ENCODE data around the gene TNFAIP8. TPM values are rescaled to one million over a fixed set of nuclear protein-coding genes. Genes with fewer than 3 reads are reported as not detected.

TNFAIP8 gene
- total and polyA plus RNA-seq, 5 donors from 2014 or later, result 120 to 244 (median 196) TPM

GRCh38 chr5:119402081-119402480 lies 46.3 kb downstream of the TNFAIP8 start:
- peak in 1 of 2 donors; percentile 24 for ATAC-seq (ENCODE audit: low read depth in 2 of 2)
- Mint-ChIP-seq H3K4me3 (no peak overlapping the region), H3K9me3 (no peaks in the 10 kb centered on the region), H3K27ac (peak overlapping the region in 1 of 3 donors; percentile 68), H3K4me1 (peaks cover 20 to 32% (median 23%) of the 10 kb centered on the region in 4 donors), H3K36me3 (no peaks in the 10 kb centered on the region), H3K27me3 (no peaks in the 10 kb centered on the region)
- Histone ChIP-seq H3K36me3 (ENCODE audit: control insufficient read depth, insufficient read depth, low read length) (no peaks in the 10 kb centered on the region), H3K27me3 (ENCODE audit: control insufficient read depth, insufficient read depth, low read length) (no peaks in the 10 kb centered on the region), H3K9me3 (ENCODE audit: control insufficient read depth in 2 of 2, low read length in 2 of 2) (no peaks in the 10 kb centered on the region), H3K4me3 (ENCODE audit: low read depth, low read length) (no peak overlapping the region), H3K27ac (ENCODE audit: insufficient read depth, low read length, poor library complexity, severe bottlenecking) (no peak overlapping the region), H3K4me1 (ENCODE audit: control insufficient read depth, insufficient read depth, low read length, poor library complexity, severe bottlenecking) (peaks cover 9% of the 10 kb centered on the region)
- DNase-seq, result no peak

- DNase-seq (no peak), ATAC-seq (ENCODE audit: low read depth in 2 of 2) (no peak)
- Histone ChIP-seq H3K4me3 (ENCODE audit: low read depth, low read length) (no peak overlapping the region), H3K36me3 (ENCODE audit: control insufficient read depth, insufficient read depth, low read length) (no peaks in the 10 kb centered on the region), H3K27ac (ENCODE audit: insufficient read depth, low read length, poor library complexity, severe bottlenecking) (no peak overlapping the region), H3K4me1 (ENCODE audit: control insufficient read depth, insufficient read depth, low read length, poor library complexity, severe bottlenecking) (peaks cover 5% of the 10 kb centered on the region), H3K9me3 (ENCODE audit: control insufficient read depth in 2 of 2, low read length in 2 of 2) (no peaks in the 10 kb centered on the region), H3K27me3 (ENCODE audit: control insufficient read depth, insufficient read depth, low read length) (no peaks in the 10 kb centered on the region)
- Mint-ChIP-seq H3K4me1 (peaks cover 15 to 27% (median 19%) of the 10 kb centered on the region in 4 donors), H3K36me3 (no peaks in the 10 kb centered on the region), H3K4me3 (no peak overlapping the region), H3K27ac (no peak overlapping the region), H3K9me3 (no peaks in the 10 kb centered on the region), H3K27me3 (no peaks in the 10 kb centered on the region)
These were observed 46.7 kb downstream of the TNFAIP8 start for GRCh38 chr5:119402555-119402954.

DNA sequence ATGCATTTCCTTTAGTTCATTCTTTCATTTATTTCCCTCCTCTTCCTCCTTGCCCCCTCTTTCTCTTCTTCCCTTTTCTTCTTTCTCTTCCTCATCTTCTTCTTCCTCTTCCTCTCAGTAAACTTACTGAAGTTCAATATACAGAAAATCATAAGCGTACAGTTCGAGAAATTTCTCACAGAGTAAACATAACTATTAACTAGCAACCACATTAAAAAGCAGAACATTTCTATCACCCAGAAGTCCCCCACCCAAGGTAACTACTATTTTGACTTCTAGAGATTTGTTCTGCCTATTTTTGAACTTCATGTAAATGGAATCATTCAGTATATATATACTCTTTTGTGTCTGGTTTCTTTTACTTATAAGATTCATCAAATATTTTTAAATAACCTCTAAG lies 48.2 kb downstream of the TNFAIP8 start:
- DNase-seq, result no peak
- Mint-ChIP-seq H3K9me3 (no peaks in the 10 kb centered on the region), H3K4me3 (no peak overlapping the region), H3K27me3 (no peaks in the 10 kb centered on the region), H3K36me3 (no peaks in the 10 kb centered on the region), H3K4me1 (peaks cover 5 to 15% (median 13%) of the 10 kb centered on the region in 4 donors), H3K27ac (peak overlapping the region in 1 of 3 donors; percentile 44)
- no peaks in the 10 kb centered on the region for H3K36me3 ChIP-seq (ENCODE audit: control insufficient read depth, insufficient read depth, low read length)
- no peaks in the 10 kb centered on the region for H3K9me3 ChIP-seq (ENCODE audit: control insufficient read depth in 2 of 2, low read length in 2 of 2)
- H3K4me1 ChIP-seq (ENCODE audit: control insufficient read depth, insufficient read depth, low read length, poor library complexity, severe bottlenecking), result no peaks in the 10 kb centered on the region
- H3K4me3 ChIP-seq (ENCODE audit: low read depth, low read length), result no peak overlapping the region
- no peaks in the 10 kb centered on the region for H3K27me3 ChIP-seq (ENCODE audit: control insufficient read depth, insufficient read depth, low read length)
- no peak for ATAC-seq (ENCODE audit: low read depth in 2 of 2)
- no peak overlapping the region for H3K27ac ChIP-seq (ENCODE audit: insufficient read depth, low read length, poor library complexity, severe bottlenecking)

GRCh38 chr5:119405419-119405818 lies 49.6 kb downstream of the TNFAIP8 start:
- ATAC-seq (ENCODE audit: low read depth in 2 of 2) (no peak), DNase-seq (no peak)
- Mint-ChIP-seq H3K4me1 (peaks cover 4 to 17% (median 13%) of the 10 kb centered on the region in 4 donors), H3K27ac (peak overlapping the region in 1 of 3 donors; percentile 34), H3K36me3 (no peaks in the 10 kb centered on the region), H3K27me3 (no peaks in the 10 kb centered on the region), H3K9me3 (no peaks in the 10 kb centered on the region), H3K4me3 (no peak overlapping the region)
- H3K27ac ChIP-seq (ENCODE audit: insufficient read depth, low read length, poor library complexity, severe bottlenecking), result no peak overlapping the region
- H3K4me3 ChIP-seq (ENCODE audit: low read depth, low read length), result no peak overlapping the region
- H3K4me1 ChIP-seq (ENCODE audit: control insufficient read depth, insufficient read depth, low read length, poor library complexity, severe bottlenecking), result no peaks in the 10 kb centered on the region
- H3K9me3 ChIP-seq (ENCODE audit: control insufficient read depth in 2 of 2, low read length in 2 of 2), result no peaks in the 10 kb centered on the region
- no peaks in the 10 kb centered on the region for H3K27me3 ChIP-seq (ENCODE audit: control insufficient read depth, insufficient read depth, low read length)
- no peaks in the 10 kb centered on the region for H3K36me3 ChIP-seq (ENCODE audit: control insufficient read depth, insufficient read depth, low read length)

GRCh38 chr5:119406551-119407110 lies 50.8 kb downstream of the TNFAIP8 start:
- ATAC-seq (ENCODE audit: low read depth in 2 of 2), result no peak
- no peaks in the 10 kb centered on the region for H3K9me3 Mint-ChIP-seq
- peaks cover 11 to 13% (median 12%) of the 10 kb centered on the region in 4 donors for H3K4me1 Mint-ChIP-seq

GRCh38 chr5:119409235-119409815 lies 53.5 kb downstream of the TNFAIP8 start:
- Histone ChIP-seq H3K27me3 (ENCODE audit: control insufficient read depth, insufficient read depth, low read length) (no peaks in the 10 kb centered on the region), H3K27ac (ENCODE audit: insufficient read depth, low read length, poor library complexity, severe bottlenecking) (no peak overlapping the region), H3K9me3 (ENCODE audit: control insufficient read depth in 2 of 2, low read length in 2 of 2) (no peaks in the 10 kb centered on the region), H3K4me1 (ENCODE audit: control insufficient read depth, insufficient read depth, low read length, poor library complexity, severe bottlenecking) (peaks cover 5% of the 10 kb centered on the region), H3K36me3 (ENCODE audit: control insufficient read depth, insufficient read depth, low read length) (no peaks in the 10 kb centered on the region), H3K4me3 (ENCODE audit: low read depth, low read length) (no peak overlapping the region)
- ATAC-seq (ENCODE audit: low read depth in 2 of 2) (no peak), DNase-seq (peak in 1 of 3 donors; percentile 63)
- Mint-ChIP-seq H3K36me3 (no peaks in the 10 kb centered on the region), H3K9me3 (no peaks in the 10 kb centered on the region), H3K4me1 (peaks cover 1 to 18% (median 13%) of the 10 kb centered on the region in 4 donors), H3K27me3 (no peaks in the 10 kb centered on the region), H3K4me3 (no peak overlapping the region), H3K27ac (peak overlapping the region in 1 of 3 donors; percentile 60)

More at GRCh38 chr5:119406551-119407110, 50.8 kb downstream of the TNFAIP8 start:
- DNase-seq, result no peak
- H3K27me3 ChIP-seq (ENCODE audit: control insufficient read depth, insufficient read depth, low read length), result no peaks in the 10 kb centered on the region
- no peak overlapping the region for H3K27ac Mint-ChIP-seq
- H3K4me1 ChIP-seq (ENCODE audit: control insufficient read depth, insufficient read depth, low read length, poor library complexity, severe bottlenecking), result peaks cover 2% of the 10 kb centered on the region
- H3K9me3 ChIP-seq (ENCODE audit: control insufficient read depth in 2 of 2, low read length in 2 of 2), result no peaks in the 10 kb centered on the region
- H3K36me3 Mint-ChIP-seq, result no peaks in the 10 kb centered on the region
- H3K4me3 Mint-ChIP-seq, result no peak overlapping the region
- H3K36me3 ChIP-seq (ENCODE audit: control insufficient read depth, insufficient read depth, low read length), result no peaks in the 10 kb centered on the region
- no peaks in the 10 kb centered on the region for H3K27me3 Mint-ChIP-seq
- H3K27ac ChIP-seq (ENCODE audit: insufficient read depth, low read length, poor library complexity, severe bottlenecking), result no peak overlapping the region
- H3K4me3 ChIP-seq (ENCODE audit: low read depth, low read length), result no peak overlapping the region

DNA sequence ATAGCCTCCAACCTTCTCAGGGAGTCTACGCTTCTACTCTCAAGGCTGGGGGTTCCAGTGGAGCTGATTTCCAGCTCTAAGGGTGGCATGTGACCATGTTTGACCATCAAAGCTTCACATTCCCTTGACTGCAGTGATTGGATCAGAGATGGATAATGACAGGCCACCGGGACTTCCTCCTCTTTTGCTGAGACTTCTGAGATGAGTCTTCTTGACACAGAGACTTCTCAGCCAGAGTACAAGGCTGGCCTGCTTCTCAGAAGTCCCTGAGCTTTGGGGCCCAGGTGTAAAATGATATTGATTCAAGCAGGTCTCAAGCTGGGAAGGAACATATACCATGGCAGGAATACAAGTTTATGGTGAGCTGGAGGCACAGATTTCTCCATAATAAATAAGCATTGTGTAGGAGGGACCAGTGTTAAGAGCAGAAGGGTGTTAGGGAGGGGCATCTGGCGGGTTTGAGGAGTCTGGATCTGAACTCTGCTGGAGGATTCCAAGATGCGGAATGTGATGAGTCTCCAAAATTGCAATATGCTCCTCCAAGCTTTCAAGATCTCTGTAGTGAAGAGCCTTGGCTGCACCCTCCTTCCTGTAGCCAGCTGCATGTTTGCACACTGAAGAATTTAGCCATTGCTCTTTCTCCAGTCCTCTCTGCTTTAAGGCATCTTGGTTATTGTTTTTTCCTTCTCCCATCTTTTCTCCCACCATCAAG lies 54.8 kb downstream of the TNFAIP8 start:
- Histone ChIP-seq H3K9me3 (ENCODE audit: control insufficient read depth in 2 of 2, low read length in 2 of 2) (no peaks in the 10 kb centered on the region), H3K27ac (ENCODE audit: insufficient read depth, low read length, poor library complexity, severe bottlenecking) (no peak overlapping the region), H3K27me3 (ENCODE audit: control insufficient read depth, insufficient read depth, low read length) (no peaks in the 10 kb centered on the region), H3K36me3 (ENCODE audit: control insufficient read depth, insufficient read depth, low read length) (no peaks in the 10 kb centered on the region), H3K4me3 (ENCODE audit: low read depth, low read length) (no peak overlapping the region), H3K4me1 (ENCODE audit: control insufficient read depth, insufficient read depth, low read length, poor library complexity, severe bottlenecking) (peaks cover 5% of the 10 kb centered on the region)
- no peak overlapping the region for H3K27ac Mint-ChIP-seq
- H3K27me3 Mint-ChIP-seq, result no peaks in the 10 kb centered on the region
- H3K9me3 Mint-ChIP-seq, result no peaks in the 10 kb centered on the region
- no peaks in the 10 kb centered on the region for H3K36me3 Mint-ChIP-seq
- no peak for ATAC-seq (ENCODE audit: low read depth in 2 of 2)
- no peak overlapping the region for H3K4me3 Mint-ChIP-seq
- H3K4me1 Mint-ChIP-seq, result peaks cover 0 to 18% (median 13%) of the 10 kb centered on the region in 4 donors
- DNase-seq, result no peak
